GM12878 (cell line): ENCODE measurements around the gene PDCD6IP.

Experiments
- ELK1 ChIP-seq: IDR thresholded peaks from 2 replicates; pipeline ENCODE4 v1.6.1; 2012; ENCODE audit warnings: low read depth, low read length, improper control_type of control experiment
- PRDM15 ChIP-seq: fragments of 450-650 bp; formaldehyde crosslinking; IDR thresholded peaks from 2 replicates; pipeline ENCODE4 v1.4.0; 2020; ENCODE audit warnings: mild to moderate bottlenecking, moderate library complexity

GRCh38 chr3:33790091-33790490 lies 8.3 kb upstream of the PDCD6IP start:
- TF ChIP-seq PRDM15 (CRISPR knock-in tag) (no peak), ELK1 (no peak)
